HG03520 (cell line): ENCODE results near the gene PSMB4.
"Not testable (repeated sequence)": the region's sequence is repeated elsewhere in the genome, so short reads cannot be mapped to it uniquely, and the experiment has no call there.

ENCODE experiments used
- ATAC-seq: cut with Tn5 transposase; IDR thresholded peaks from one replicate; pipeline ENCODE4 v1.9.1; 2021; ENCODE audit warnings: mild to moderate bottlenecking, moderate library complexity; ENCODE audit not compliant: unreplicated experiment

The PSMB4 gene

DNA sequence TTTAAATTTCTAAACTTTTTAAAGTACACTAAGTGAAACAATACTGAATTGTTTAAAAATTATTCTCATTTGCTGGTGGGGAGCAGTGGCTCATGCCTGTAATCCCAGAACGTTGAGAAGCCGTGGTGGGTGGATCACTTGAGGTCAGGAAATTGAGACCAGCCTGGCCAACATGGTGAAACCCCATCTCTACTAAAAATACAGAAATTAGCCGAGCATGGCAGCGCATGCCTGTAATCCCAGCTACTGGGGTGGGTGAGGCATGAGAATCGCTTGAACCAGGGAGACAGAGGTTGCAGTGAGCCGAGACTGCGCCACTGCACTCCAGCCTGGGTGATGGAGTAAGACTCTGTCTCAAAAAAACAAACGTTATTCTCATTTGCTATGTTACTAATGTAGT, 38.0 kb downstream of the PSMB4 start:
- not testable (repeated sequence) for ATAC-seq

DNA sequence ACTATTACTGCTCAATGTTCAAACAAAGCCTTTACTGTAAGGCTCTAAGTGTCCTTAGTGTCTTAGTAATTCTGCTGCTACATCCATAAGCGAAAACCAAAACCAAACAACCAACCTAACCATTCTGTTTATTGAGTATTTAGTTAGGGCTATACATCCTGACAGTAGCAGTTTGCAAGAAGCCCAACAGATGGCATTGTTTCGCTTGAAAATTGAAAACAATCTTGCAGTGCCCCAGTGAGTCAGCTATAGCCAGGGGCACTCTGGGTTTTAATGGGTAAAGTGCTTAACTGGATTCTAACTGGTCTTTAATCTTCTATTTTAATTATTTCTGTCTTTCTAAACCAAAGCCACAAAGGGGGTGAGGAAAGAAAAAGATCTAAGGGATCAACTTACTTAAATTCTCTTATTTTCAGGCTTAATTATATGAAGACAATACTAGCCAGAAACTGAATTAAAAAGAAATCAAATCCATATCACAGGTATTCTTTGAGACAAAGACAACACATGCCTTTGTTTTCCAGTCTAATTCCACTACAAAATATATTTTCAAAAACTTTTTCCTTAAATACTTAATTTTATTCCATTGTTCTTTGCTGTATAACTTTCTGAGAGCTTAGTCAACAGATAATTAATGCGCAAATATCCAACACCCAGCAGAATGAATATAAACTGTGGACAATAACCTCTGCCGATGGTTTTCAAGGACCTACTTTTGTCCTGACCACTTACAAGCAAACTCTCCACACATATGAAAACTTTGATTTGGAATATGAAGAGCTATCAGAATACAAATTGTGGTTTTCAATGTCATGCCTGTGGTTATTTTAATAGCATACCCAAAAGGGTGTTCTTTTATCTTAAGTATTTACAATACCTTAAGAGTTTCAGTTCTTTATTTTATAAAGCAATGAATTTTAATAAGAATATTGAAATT, 44.7 kb downstream of the PSMB4 start:
- ATAC-seq, result no peak

DNA sequence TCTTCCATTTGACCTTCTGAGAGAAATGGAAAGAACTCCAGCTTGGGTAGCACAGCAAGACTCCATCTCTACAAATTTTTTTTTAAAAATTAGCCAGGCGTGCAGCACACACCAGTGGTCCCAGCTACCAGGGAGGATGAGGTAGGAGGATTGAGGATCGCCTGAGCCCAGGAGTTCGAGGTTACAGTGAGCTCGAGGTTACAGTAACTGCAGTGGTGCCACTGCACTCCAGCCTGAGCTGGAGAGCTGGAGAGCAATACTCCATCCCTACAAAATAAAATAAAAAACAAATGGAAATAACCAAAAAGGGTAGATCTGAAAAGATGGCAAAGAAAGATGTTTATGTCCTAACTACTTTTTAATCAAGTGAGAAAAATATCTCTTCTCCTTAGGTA, 45.4 kb downstream of the PSMB4 start:
- ATAC-seq, result no peak

DNA sequence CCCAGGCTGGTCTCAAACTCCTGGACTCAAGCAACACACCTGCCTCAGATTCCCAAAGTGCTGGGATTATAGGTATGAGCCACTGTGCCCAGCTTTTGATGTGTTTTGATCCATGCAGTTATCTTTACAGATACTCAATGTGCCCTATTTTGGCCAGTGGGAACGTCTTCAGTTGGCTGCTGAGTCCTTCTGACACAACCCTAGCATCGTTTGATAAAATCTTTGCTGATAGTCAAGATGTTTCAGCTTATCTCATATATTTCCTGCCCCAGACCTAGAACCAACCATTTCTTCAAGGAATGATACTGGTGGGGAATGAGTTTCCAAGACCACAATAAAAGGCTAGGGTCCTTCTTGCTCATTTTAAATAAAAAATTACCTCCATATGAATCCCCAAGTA, 48.3 kb downstream of the PSMB4 start:
- ATAC-seq, result no peak
